ENCODE results near the gene SCAF4. TPM values are rescaled to one million over a fixed set of nuclear protein-coding genes. Genes with fewer than 3 reads are reported as not detected.

The SCAF4 gene
- total and polyA plus RNA-seq, 9 of the 15 experiments (the other 6 are each of a cell fraction or from before 2014, with no cell fraction given), result 2.3 to 55.7 (median 17.2) TPM

DNA sequence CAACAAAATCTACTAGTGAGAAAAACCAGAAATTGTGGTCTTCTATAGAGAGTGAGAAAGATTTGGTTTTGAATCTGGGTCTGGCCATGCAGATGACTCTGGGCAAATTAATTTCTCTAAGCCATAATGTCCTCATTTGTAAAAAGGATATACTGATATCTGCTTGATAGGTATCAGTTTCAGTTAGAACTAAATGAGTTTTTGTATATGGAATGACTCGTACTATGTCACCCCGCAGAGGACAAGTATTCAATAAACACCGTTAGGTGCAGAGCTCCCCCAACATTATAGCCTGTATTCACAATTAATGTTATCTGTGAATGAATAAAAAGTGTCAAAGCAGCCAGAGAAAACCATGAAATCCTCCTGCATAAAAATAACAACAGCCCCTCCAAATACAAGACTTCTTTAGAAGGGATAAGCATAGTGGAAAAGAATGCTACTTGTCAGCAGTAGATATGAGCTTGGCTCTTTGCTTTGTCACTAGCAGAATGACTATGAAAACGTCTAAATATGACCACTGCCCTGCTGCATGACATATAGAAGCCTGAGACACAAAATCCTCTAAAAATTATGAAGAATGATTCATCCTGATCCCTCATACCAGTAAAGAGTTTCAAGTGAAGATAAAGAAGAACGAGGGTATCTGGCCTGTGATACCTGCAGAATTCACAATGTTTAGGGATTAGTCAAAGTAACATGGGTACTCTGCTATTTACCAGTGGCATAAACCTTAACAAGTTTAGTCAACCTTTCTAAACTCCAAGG is 17.8 kb downstream of the SCAF4 start (continued):
- TF ChIP-seq L3MBTL2 (IDR thresholded peaks at IDR 0.05) (no peak), KLF6 (CRISPR knock-in tag; IDR thresholded peaks at IDR 0.05; ENCODE audit: borderline replicate concordance) (no peak), RBM22 (IDR thresholded peaks at IDR 0.05; ENCODE audit: low read depth, low read length, poor library complexity, severe bottlenecking) (no peak), ZNF695 (CRISPR knock-in tag; IDR thresholded peaks at IDR 0.05) (no peak), MEIS2 (IDR thresholded peaks at IDR 0.05; ENCODE audit: partially characterized antibody) (peak; percentile 72), RBM39 (optimal IDR thresholded peaks at IDR 0.05; ENCODE audit: low read depth, low read length) (no peak), TEAD2 (tag; IDR thresholded peaks at IDR 0.05) (no peak), ZNF282 (CRISPR knock-in tag; IDR thresholded peaks at IDR 0.05) (no peak), NFE2L1 (tag; IDR thresholded peaks at IDR 0.05; ENCODE audit: borderline replicate concordance, low read depth) (no peak), TFAM (CRISPR knock-in tag; conservative IDR thresholded peaks at IDR 0.05) (no peak), BACH1 (tag; IDR thresholded peaks at IDR 0.05) (no peak), FOXA3 (CRISPR knock-in tag; conservative IDR thresholded peaks at IDR 0.05 in 1 of 2, IDR thresholded peaks at IDR 0.05 in 1 of 2) (0 out of 4 replicates have a peak, but pooled peaks of 1 of the 2 experiments have one; percentile 13), SP1 (CRISPR knock-in tag; IDR thresholded peaks at IDR 0.05) (no peak), HDAC1 (IDR thresholded peaks at IDR 0.05) (peak in 1 of 2 experiments; percentile 62; a peak in 1 of 4 replicates), ZNF274 (IDR thresholded peaks at IDR 0.05; ENCODE audit: borderline replicate concordance, low read depth, low read length) (no peak), TGIF2 (CRISPR knock-in tag; IDR thresholded peaks at IDR 0.05) (no peak)
- TF ChIP-seq, protein P1, sequence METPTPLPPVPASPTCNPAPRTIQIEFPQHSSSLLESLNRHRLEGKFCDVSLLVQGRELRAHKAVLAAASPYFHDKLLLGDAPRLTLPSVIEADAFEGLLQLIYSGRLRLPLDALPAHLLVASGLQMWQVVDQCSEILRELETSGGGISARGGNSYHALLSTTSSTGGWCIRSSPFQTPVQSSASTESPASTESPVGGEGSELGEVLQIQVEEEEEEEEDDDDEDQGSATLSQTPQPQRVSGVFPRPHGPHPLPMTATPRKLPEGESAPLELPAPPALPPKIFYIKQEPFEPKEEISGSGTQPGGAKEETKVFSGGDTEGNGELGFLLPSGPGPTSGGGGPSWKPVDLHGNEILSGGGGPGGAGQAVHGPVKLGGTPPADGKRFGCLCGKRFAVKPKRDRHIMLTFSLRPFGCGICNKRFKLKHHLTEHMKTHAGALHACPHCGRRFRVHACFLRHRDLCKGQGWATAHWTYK (CRISPR knock-in tag; IDR thresholded peaks at IDR 0.05), result no peak
- TF ChIP-seq, protein P2, sequence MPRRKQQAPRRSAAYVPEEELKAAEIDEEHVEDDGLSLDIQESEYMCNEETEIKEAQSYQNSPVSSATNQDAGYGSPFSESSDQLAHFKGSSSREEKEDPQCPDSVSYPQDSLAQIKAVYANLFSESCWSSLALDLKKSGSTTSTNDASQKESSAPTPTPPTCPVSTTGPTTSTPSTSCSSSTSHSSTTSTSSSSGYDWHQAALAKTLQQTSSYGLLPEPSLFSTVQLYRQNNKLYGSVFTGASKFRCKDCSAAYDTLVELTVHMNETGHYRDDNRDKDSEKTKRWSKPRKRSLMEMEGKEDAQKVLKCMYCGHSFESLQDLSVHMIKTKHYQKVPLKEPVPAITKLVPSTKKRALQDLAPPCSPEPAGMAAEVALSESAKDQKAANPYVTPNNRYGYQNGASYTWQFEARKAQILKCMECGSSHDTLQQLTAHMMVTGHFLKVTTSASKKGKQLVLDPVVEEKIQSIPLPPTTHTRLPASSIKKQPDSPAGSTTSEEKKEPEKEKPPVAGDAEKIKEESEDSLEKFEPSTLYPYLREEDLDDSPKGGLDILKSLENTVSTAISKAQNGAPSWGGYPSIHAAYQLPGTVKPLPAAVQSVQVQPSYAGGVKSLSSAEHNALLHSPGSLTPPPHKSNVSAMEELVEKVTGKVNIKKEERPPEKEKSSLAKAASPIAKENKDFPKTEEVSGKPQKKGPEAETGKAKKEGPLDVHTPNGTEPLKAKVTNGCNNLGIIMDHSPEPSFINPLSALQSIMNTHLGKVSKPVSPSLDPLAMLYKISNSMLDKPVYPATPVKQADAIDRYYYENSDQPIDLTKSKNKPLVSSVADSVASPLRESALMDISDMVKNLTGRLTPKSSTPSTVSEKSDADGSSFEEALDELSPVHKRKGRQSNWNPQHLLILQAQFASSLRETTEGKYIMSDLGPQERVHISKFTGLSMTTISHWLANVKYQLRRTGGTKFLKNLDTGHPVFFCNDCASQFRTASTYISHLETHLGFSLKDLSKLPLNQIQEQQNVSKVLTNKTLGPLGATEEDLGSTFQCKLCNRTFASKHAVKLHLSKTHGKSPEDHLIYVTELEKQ (CRISPR knock-in tag; IDR thresholded peaks at IDR 0.05), result no peak
- TF ChIP-seq, protein P3, sequence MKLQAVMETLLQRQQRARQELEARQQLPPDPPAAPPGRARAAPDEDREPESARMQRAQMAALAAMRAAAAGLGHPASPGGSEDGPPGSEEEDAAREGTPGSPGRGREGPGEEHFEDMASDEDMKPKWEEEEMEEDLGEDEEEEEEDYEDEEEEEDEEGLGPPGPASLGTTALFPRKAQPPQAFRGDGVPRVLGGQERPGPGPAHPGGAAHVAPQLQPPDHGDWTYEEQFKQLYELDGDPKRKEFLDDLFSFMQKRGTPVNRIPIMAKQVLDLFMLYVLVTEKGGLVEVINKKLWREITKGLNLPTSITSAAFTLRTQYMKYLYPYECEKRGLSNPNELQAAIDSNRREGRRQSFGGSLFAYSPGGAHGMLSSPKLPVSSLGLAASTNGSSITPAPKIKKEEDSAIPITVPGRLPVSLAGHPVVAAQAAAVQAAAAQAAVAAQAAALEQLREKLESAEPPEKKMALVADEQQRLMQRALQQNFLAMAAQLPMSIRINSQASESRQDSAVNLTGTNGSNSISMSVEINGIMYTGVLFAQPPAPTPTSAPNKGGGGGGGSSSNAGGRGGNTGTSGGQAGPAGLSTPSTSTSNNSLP (IDR thresholded peaks at IDR 0.05; ENCODE audit: borderline replicate concordance, low read depth, low read length), result peak; percentile 91
- TF ChIP-seq, protein P4, sequence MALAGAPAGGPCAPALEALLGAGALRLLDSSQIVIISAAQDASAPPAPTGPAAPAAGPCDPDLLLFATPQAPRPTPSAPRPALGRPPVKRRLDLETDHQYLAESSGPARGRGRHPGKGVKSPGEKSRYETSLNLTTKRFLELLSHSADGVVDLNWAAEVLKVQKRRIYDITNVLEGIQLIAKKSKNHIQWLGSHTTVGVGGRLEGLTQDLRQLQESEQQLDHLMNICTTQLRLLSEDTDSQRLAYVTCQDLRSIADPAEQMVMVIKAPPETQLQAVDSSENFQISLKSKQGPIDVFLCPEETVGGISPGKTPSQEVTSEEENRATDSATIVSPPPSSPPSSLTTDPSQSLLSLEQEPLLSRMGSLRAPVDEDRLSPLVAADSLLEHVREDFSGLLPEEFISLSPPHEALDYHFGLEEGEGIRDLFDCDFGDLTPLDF (CRISPR knock-in tag; IDR thresholded peaks at IDR 0.05), result no peak

Data from K562 (cell line).